ENCODE data around the gene ASPDH.

DNA sequence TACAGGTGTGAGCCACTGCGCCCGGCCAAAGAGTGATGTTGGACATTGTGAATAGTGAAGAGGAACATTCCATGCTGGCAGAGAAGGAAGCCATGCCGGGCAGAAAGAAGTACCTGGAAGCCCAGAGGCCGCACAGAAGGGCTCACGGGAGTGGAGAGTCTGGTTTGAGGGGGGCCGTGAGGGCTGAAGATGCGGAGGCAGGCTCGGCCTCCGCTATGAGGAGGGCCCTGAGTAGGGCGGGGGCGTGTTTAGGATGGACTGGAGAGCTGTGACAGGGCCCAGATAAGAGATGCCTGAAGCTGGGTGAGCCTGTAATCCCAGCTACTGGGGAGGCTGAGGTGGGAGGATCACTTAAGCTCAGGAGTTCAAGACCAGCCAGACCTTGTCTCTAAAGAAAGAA lies 4.3 kb downstream of the ASPDH start:
- TF ChIP-seq CTCF (IDR thresholded peaks at IDR 0.05; ENCODE audit: low read depth, low read length) = no peak
- no peak for TF ChIP-seq EZH2phosphoT487 (IDR thresholded peaks at IDR 0.05; ENCODE audit: low read depth)

Data from OCI-LY3 (cell line).